ENCODE measurements around the gene NXN.

- TF ChIP-seq POLR2AphosphoS5 (IDR thresholded peaks at IDR 0.05; ENCODE audit: low read depth, low read length), result no peak
- no peak for TF ChIP-seq SIN3A (IDR thresholded peaks at IDR 0.05; ENCODE audit: borderline replicate concordance, insufficient read depth, low read depth, low read length)
- TF ChIP-seq, protein P1, sequence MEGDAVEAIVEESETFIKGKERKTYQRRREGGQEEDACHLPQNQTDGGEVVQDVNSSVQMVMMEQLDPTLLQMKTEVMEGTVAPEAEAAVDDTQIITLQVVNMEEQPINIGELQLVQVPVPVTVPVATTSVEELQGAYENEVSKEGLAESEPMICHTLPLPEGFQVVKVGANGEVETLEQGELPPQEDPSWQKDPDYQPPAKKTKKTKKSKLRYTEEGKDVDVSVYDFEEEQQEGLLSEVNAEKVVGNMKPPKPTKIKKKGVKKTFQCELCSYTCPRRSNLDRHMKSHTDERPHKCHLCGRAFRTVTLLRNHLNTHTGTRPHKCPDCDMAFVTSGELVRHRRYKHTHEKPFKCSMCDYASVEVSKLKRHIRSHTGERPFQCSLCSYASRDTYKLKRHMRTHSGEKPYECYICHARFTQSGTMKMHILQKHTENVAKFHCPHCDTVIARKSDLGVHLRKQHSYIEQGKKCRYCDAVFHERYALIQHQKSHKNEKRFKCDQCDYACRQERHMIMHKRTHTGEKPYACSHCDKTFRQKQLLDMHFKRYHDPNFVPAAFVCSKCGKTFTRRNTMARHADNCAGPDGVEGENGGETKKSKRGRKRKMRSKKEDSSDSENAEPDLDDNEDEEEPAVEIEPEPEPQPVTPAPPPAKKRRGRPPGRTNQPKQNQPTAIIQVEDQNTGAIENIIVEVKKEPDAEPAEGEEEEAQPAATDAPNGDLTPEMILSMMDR (IDR thresholded peaks at IDR 0.05), result no peak
Measured at GRCh38 chr17:795721-796120, 183.9 kb downstream of the NXN start.

All from Panc1 (cell line).